Heart right ventricle (tissue), 16 donors: ENCODE measurements around the gene C1orf105. TPM values are rescaled to one million over a fixed set of nuclear protein-coding genes. Genes with fewer than 3 reads are reported as not detected.

Experiments used
- ATAC-seq, 8 donors: fragments of 200-7000 bp; cut with Tn5 transposase; one replicate each; pipeline ENCODE4 v1.9.1; 2020; ENCODE audit warnings: mild to moderate bottlenecking in 8 of 8, moderate library complexity in 8 of 8, moderate number of reproducible peaks in 1 of 8
- DNase-seq, 2 donors: peaks; one replicate each; pipeline ENCODE4 v3.0.0-alpha.2; 2020
- H3K27ac ChIP-seq, 10 donors: fragments of 200-600 bp; sonication (generic) in 2 of 10; one replicate each; pipeline versions ENCODE4 v1.5.0 to v1.8.0; 2020 to 2022; ENCODE audit warnings: mild to moderate bottlenecking in 3 of 10
- H3K27me3 ChIP-seq, 7 donors: fragments of 200-600 bp; one replicate each; pipeline ENCODE4 v1.8.0; 2021 to 2022; ENCODE audit warnings: mild to moderate bottlenecking in 2 of 7
- H3K36me3 ChIP-seq, 9 donors: fragments of 200-600 bp; sonication (generic) in 1 of 9; one replicate each; pipeline versions ENCODE4 v1.5.0 to v1.8.0; 2020 to 2022; ENCODE audit warnings: mild to moderate bottlenecking in 2 of 9
- H3K4me1 ChIP-seq, 9 donors: fragments of 200-600 bp; sonication (generic) in 1 of 9; one replicate each; pipeline versions ENCODE4 v1.5.0 to v1.8.0; 2020 to 2022; ENCODE audit warnings: mild to moderate bottlenecking in 4 of 9
- H3K4me3 ChIP-seq, 10 donors: fragments of 200-600 bp; sonication (generic) in 2 of 10; one replicate each; pipeline versions ENCODE4 v1.5.0 to v1.8.0; 2020 to 2022; ENCODE audit warnings: mild to moderate bottlenecking in 7 of 10, moderate library complexity in 2 of 10
- H3K9me3 ChIP-seq, 11 donors: fragments of 200-600 bp in 10 of 11; sonication (generic) in 2 of 11; one replicate each; pipeline versions ENCODE4 v1.5.0 to v1.8.0; 2013 to 2022; ENCODE audit warnings: mild to moderate bottlenecking in 2 of 11, control low read depth in 1 of 11, moderate library complexity in 1 of 11
- WGBS, 2 donors: extraction: QIAGEN DNeasy Blood & Tissue Kit; methylation state at CpG; one replicate each; pipeline ENCODE4 v1.1.7; 2013; ENCODE audit warnings: inconsistent platforms in 1 of 2; 5-methylcytosine and 5-hydroxymethylcytosine counted together
- intact Hi-C, 10 donors: fragments of 100-400 bp; cut with DNase I; formaldehyde crosslinking; loops; one replicate each; pipeline versions ENCODE4 v1.11.1 to v1.14.2; 2022
- polyA plus RNA-seq, 2 donors: library from polyadenylated mRNA; stranded (reverse); fragments of 200-250 nt; gene quantifications; one replicate each; pipeline ENCODE4 v1.2.3, GENCODE V29; 2013
- total RNA-seq, 10 donors: library from RNA; stranded (reverse); fragmentation: NEBNext Ultra II Directional in 3 of 10; extraction: Animal tissue kit (Norgen Biotek cat#: 25700) in 3 of 10; gene quantifications; one replicate each; pipeline versions ENCODE4 v1.2.1 to v1.2.4, GENCODE V29; 2021 to 2023
- TF ChIP-seq, protein P1 (sequence below), 9 donors: fragments of 200-600 bp; sonication (generic) in 2 of 9; IDR thresholded peaks; one replicate each; pipeline versions ENCODE4 v1.5.0 to v1.8.0; 2021 to 2022; ENCODE audit warnings: antibody characterized with exemption in 9 of 9, mild to moderate bottlenecking in 5 of 9, moderate library complexity in 1 of 9
- donor health status: Arrhythmogenic right ventricular cardiomyopathy.
- donor health status: ischemic (EF 13 %, LVEDD 7.1; RV severe dilation, severe dysfunction).
- donor health status: healthy with polysubstance abuse.
- donor health status: DM: no; HTN: yes; CAD: no.
- donor health status: DM: no; HTN: no; CAD: no.
- donor health status: ischemic (EF 25% LVEDD 6.9; RV normal size, moderate dysfunction).
- donor health status: ischemic (EF 25% LVEDD 5.7; RV mildly dilated, moderate dysfunction).
- donor health status: healthy.
- donor health status: DM: yes; HTN: yes; CAD: no.
- donor health status: Ischemic cardiomyopathy.
- donor health status: ischemic (EF 35%, LVEDD 5.7; RV mildly dilated, moderate dysfunction).
- donor health status: nonischemic (EF 11% LVEDD 7.7; RV severe dilation, severe dysfunction).
- donor health status: DM: yes; HTN: yes; CAD: no.
- donor health status: PGD.
- donor health status: ischemic (EF 29% LVEDD 5.4; RV normal size, mild dysfunction).
- donor health status: nonischemic (EF 23%, LVEDD 6.1; RV moderate dilation, normal function).

Gene C1orf105
- total and polyA plus RNA-seq, 12 donors: 1.1 to 52.7 (median 8.6) TPM

DNA sequence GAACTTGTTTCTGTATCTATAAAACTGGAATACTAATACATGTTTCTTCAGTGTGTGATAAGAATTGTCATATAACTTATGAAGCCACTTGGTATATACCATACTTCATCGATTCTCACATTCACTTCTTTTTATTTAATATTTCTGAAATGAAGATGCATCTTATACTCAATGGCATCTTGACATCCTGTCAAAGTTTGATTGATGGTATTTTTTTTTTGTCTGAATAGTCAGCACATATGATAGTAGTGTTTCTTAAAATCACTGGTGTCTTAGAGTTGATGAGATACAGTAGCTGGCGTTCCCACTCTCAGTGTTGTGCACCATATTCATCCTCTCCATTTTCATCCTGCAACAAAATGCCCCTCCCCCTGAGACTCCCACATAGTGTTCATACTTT lies 34.4 kb upstream of the C1orf105 start:
- no peak overlapping the region for H3K4me3 ChIP-seq
- DNase-seq: no peak
- intact Hi-C loops: no loop called here
- TF ChIP-seq, protein P1, sequence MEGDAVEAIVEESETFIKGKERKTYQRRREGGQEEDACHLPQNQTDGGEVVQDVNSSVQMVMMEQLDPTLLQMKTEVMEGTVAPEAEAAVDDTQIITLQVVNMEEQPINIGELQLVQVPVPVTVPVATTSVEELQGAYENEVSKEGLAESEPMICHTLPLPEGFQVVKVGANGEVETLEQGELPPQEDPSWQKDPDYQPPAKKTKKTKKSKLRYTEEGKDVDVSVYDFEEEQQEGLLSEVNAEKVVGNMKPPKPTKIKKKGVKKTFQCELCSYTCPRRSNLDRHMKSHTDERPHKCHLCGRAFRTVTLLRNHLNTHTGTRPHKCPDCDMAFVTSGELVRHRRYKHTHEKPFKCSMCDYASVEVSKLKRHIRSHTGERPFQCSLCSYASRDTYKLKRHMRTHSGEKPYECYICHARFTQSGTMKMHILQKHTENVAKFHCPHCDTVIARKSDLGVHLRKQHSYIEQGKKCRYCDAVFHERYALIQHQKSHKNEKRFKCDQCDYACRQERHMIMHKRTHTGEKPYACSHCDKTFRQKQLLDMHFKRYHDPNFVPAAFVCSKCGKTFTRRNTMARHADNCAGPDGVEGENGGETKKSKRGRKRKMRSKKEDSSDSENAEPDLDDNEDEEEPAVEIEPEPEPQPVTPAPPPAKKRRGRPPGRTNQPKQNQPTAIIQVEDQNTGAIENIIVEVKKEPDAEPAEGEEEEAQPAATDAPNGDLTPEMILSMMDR (IDR thresholded peaks at IDR 0.05): no peak
- H3K9me3 ChIP-seq: no peaks in the 10 kb centered on the region
- H3K27ac ChIP-seq: no peak overlapping the region
- no peaks in the 10 kb centered on the region for H3K36me3 ChIP-seq
- 97 to 99% methylated on average over 2 of the region's 2 CpGs for WGBS, 2 donors
- H3K4me1 ChIP-seq: peaks cover 0 to 32% (median 13%) of the 10 kb centered on the region in 9 donors
- H3K27me3 ChIP-seq: no peaks in the 10 kb centered on the region
- no peak for ATAC-seq

DNA sequence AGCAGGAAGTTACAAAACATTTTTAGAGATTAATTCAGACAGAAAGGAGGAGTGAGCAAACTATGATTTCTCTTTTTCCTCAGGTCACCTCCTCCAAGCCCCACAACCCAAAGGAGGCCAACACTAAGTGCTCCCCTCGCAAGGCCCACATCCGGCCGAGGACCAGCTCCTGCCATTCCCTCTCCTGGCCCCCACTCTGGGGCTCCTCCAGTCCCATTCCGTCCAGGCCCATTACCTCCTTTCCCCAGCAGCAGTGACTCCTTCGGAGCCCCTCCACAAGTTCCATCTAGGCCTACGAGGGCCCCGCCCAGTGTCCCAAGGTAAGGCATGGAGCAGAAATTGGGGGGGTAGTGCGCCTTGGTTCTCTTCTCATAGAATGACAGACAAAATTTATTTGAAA lies 32.0 kb upstream of the C1orf105 start:
- Histone ChIP-seq H3K4me1 (peaks cover 0 to 43% (median 22%) of the 10 kb centered on the region in 9 donors), H3K36me3 (no peaks in the 10 kb centered on the region), H3K4me3 (no peak overlapping the region), H3K27me3 (no peaks in the 10 kb centered on the region), H3K27ac (no peak overlapping the region), H3K9me3 (no peaks in the 10 kb centered on the region)
- DNase-seq: no peak
- no peak for ATAC-seq
- intact Hi-C loops: no loop called here
- WGBS, 2 donors: 95 to 97% methylated on average over 8 of the region's 8 CpGs
- TF ChIP-seq, protein P1 (IDR thresholded peaks at IDR 0.05): no peak

DNA sequence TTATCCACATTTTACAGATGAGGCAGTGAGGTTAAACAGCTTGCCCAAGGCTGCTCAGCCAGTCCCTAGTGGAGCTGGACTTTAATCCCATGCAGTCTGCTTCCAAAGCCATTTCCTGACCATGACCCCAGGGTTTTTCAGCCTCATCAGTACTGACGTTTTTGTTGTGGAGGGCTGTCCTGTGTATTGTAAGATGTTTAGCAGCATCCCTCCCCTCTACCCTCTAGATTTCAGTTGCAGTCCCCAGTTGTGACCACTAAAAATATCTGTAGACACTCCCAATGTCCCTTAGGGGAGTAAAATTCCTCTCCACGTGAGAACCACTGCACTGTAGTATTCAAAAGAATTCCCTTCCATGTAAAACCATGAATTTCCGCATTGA lies 30.2 kb upstream of the C1orf105 start:
- Histone ChIP-seq H3K36me3 (no peaks in the 10 kb centered on the region), H3K9me3 (no peaks in the 10 kb centered on the region), H3K27ac (peak overlapping the region in 8 of 10 donors; percentile 10 to 79 (median 45)), H3K27me3 (no peaks in the 10 kb centered on the region), H3K4me1 (peaks cover 4 to 55% (median 32%) of the 10 kb centered on the region in 9 donors), H3K4me3 (no peak overlapping the region)
- ATAC-seq: peak in 7 of 8 donors; percentile 56 to 75 (median 59)
- 27 to 62% methylated on average over 3 of the region's 3 CpGs for WGBS, 2 donors
- DNase-seq: peak in 1 of 2 donors; percentile 29
- TF ChIP-seq, protein P1 (IDR thresholded peaks at IDR 0.05): no peak
- intact Hi-C loops: loop anchor here in 4 of 10 donors (10.0 kb wide), 3 partner anchors 45 to 245 kb away; no protein-coding TSS in a partner anchor

DNA sequence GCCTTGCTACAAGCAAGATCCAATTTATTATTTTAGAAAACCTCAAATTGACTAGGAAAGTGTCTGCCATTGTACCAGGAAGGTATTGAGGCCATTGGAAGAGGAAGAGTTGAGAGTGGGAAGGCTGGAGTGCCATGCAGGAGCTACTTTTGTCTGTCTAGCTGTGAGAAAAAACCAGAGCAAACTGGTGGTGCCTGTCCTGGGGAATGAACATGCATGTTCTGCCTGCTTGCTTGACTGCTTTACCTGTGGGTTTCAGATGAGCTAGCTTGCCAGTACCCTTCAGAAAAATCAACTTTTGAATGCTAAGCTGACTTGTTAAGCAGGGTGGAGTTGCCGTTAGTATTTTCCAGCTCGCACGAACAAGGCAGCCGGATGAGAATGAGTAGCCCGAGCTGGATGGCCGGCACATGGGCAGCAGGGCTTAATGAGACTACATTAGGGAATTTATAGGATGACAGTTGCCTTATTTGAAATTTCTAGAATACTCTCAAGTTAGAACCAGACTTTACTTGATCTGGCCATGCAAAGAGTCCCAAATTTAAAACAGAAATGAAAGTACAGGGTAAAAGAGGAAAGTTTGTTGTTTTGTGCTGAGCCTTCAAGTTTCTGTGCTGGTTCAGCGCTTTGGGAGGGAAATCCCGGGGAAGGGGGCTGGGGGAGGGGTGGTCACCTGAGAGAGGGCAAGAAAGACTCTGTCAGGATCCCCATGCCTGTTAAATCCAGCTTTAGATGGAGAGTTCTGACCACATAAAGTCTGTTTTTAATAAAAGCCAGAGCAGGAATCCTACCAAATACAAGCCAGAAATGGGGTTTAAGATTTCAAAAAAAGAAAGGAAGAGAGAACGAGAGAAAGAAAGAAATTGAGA lies 29.6 kb upstream of the C1orf105 start:
- Histone ChIP-seq H3K36me3 (no peaks in the 10 kb centered on the region), H3K4me1 (peaks cover 4 to 55% (median 32%) of the 10 kb centered on the region in 9 donors), H3K27ac (peak overlapping the region in 8 of 10 donors; percentile 10 to 79 (median 45)), H3K27me3 (no peaks in the 10 kb centered on the region), H3K9me3 (no peaks in the 10 kb centered on the region), H3K4me3 (no peak overlapping the region)
- ATAC-seq: peak in 5 of 8 donors; percentile 12 to 31 (median 19)
- TF ChIP-seq, protein P1 (IDR thresholded peaks at IDR 0.05): no peak
- WGBS, 2 donors: 64 to 74% methylated on average over 9 of the region's 9 CpGs
- intact Hi-C loops: loop anchor here in 4 of 10 donors (10.0 kb wide), 3 partner anchors 46 to 246 kb away; no protein-coding TSS in a partner anchor
- DNase-seq: peak in 1 of 2 donors; percentile 26
